Brain microvascular endothelial cell (primary cell): Measurements from ENCODE around the gene FLRT1.
"Not testable (repeated sequence)": the region's sequence is repeated elsewhere in the genome, so short reads cannot be mapped to it uniquely, and the experiment has no call there.

Experiments
- DNase-seq: peaks from one replicate; pipeline ENCODE4 v3.0.0-alpha.2; 2020
- H3K27ac ChIP-seq: fragments of 250-450 bp; sonication (Bioruptor Pico); 2 replicates; pipeline ENCODE4 v1.5.1; 2020; ENCODE audit warnings: mild to moderate bottlenecking, moderate library complexity
- H3K27me3 ChIP-seq: fragments of 250-450 bp; sonication (Bioruptor Pico); replicated peaks from 2 replicates; pipeline ENCODE4 v1.5.1; 2020; ENCODE audit warnings: mild to moderate bottlenecking
- H3K36me3 ChIP-seq: fragments of 250-450 bp; sonication (Bioruptor Pico); replicated peaks from 2 replicates; pipeline ENCODE4 v1.5.1; 2020; ENCODE audit warnings: mild to moderate bottlenecking
- H3K4me3 ChIP-seq: 2 replicates; pipeline ENCODE4 v1.5.1; 2011; ENCODE audit warnings: low read depth, mild to moderate bottlenecking, control low read depth, low read length, moderate library complexity
- CTCF ChIP-seq: IDR thresholded peaks from 2 replicates; pipeline ENCODE4 v1.5.1; 2011; ENCODE audit warnings: low read depth, mild to moderate bottlenecking, moderate library complexity, low read length, control low read depth, inconsistent platforms; ENCODE audit errors: missing control alignments
- in situ Hi-C: cut with HindIII; loops from 2 replicates; pipeline ENCODE4 v1.10.0; 2017; ENCODE audit warnings: low sequenced_read_pairs, low pct_ligation_motif_present

FLRT1 gene

DNA sequence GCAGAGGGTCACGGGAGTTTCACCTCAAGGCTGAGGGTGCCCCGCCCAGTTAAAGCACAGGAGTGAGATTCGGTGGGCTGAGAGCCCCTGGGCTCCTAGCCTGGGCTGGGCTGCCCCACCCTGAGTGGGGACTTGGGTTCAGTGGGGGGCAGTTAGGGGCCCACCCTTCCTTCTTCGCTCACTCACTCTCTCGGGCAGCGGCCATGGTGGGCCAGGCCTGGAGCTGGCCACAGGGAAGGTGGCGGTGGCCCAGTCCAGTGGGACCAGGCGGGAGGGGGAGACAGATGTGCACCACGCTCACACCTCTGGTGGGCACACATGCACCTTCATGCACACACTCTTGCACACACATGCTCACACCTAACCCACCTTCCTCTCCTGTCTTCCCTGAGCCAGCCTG, 6.1 kb downstream of the FLRT1 start:
- Histone ChIP-seq H3K27ac (no peak overlapping the region), H3K4me3 (no peak overlapping the region), H3K27me3 (peaks cover 4% of the 10 kb centered on the region), H3K36me3 (no peaks in the 10 kb centered on the region)
- no peak for TF ChIP-seq CTCF
- in situ Hi-C loops = no loop called here
- no peak for DNase-seq

DNA sequence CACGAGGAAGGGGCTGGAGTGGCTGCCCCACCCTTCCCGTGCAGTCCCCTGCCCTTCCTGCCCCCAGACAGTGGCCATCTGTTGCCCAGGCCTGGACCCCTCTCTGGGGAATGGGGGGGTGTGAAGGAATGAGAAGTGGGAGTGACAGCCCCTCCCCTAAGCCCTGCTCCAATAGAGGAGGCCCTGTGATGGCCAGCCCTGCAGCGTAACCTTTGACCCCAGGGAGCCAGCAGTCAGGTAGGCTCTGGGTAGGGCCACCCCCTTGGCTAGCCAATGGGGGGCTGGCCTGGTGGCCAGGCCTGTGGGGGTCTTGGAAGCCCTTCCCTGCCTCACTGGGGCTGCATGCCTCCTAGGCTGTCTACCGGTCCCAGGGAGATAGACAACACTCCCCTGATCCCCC, 6.6 kb downstream of the FLRT1 start:
- in situ Hi-C loops = no loop called here

GRCh38 chr11:64043545-64043944, 7.8 kb downstream of the FLRT1 start:
- in situ Hi-C loops = no loop called here
- no peak for TF ChIP-seq CTCF
- no peak overlapping the region for H3K4me3 ChIP-seq
- H3K27me3 ChIP-seq = peaks cover 2% of the 10 kb centered on the region
- H3K27ac ChIP-seq = no peak overlapping the region
- no peak for DNase-seq
- H3K36me3 ChIP-seq = no peaks in the 10 kb centered on the region

More for the DNA sequence above, 6.6 kb downstream of the FLRT1 start:
- no peak for DNase-seq
- no peak overlapping the region for H3K4me3 ChIP-seq
- H3K27ac ChIP-seq = no peak overlapping the region
- no peaks in the 10 kb centered on the region for H3K36me3 ChIP-seq
- peaks cover 2% of the 10 kb centered on the region for H3K27me3 ChIP-seq
- no peak for TF ChIP-seq CTCF

- in situ Hi-C loops = no loop called here
- no peak for TF ChIP-seq CTCF
- no peak overlapping the region for H3K4me3 ChIP-seq
- no peaks in the 10 kb centered on the region for H3K36me3 ChIP-seq
- DNase-seq = no peak
- no peak overlapping the region for H3K27ac ChIP-seq
- no peaks in the 10 kb centered on the region for H3K27me3 ChIP-seq
These were observed 9.1 kb downstream of the FLRT1 start for GRCh38 chr11:64044730-64045393.

DNA sequence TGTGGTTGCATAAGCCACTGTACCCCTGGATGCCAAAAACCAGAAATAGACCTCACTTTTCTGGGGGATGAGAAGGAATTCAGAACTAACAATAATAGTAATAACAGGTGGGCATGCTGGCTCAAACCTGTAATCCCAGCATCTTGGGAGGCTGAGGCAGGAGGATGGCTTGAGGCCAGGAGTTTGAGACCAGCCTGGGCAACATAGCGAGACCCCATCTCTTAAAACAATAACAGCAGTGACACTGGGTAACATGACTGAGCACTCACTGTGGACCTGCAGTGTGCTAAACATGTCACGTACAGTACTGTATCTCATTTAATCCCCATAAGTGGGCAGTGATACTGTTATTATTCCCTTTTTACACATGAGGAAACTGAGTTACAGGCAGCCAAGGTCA, 10.0 kb downstream of the FLRT1 start:
- Histone ChIP-seq H3K27ac (no peak overlapping the region), H3K27me3 (no peaks in the 10 kb centered on the region), H3K36me3 (no peaks in the 10 kb centered on the region), H3K4me3 (no peak overlapping the region)
- no peak for TF ChIP-seq CTCF
- in situ Hi-C loops = no loop called here
- no peak for DNase-seq

DNA sequence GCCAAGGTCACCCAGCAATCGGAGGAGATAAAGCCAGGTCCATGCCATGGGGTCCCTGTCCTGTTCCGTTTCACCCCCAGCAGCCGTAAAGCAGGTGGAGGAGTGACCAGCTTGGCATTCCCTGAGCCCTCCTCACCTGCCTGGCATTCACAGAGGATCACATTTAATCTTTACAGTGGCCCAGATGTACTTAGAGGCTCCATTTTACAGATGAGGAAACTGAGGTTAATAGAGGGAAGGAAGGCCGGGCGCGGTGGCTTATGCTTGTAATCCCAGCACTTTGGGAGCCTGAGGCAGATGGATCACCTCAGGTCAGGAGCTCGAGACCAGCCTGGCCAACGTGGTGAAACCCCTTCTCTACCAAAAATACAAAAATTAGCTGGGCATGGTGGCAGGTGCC, 11.6 kb downstream of the FLRT1 start:
- H3K36me3 ChIP-seq, in situ Hi-C loops, H3K4me3 ChIP-seq, DNase-seq, H3K27ac ChIP-seq, H3K27me3 ChIP-seq: not testable (repeated sequence)
